ENCODE results near the gene MAST4. TPM values are rescaled to one million over a fixed set of nuclear protein-coding genes. Genes with fewer than 3 reads are reported as not detected.

The MAST4 gene
- total and polyA plus RNA-seq, 2 of the 4 experiments (the other 2 are of a cell fraction), result 4.8 to 6.8 TPM

GRCh38 chr5:66869347-66869746 lies 273.2 kb downstream of the MAST4 start:
- Histone ChIP-seq H4K91ac (ENCODE audit: insufficient read depth, low read depth, low read length) (no peak overlapping the region), H2BK120ac (ENCODE audit: low read depth, low read length) (no peak overlapping the region), H4K8ac (ENCODE audit: low read depth in 2 of 2, low read length in 2 of 2) (no peak overlapping the region), H3K4me2 (ENCODE audit: low read depth, low read length) (no peak overlapping the region), H2AK5ac (ENCODE audit: low read depth, low read length) (no peak overlapping the region), H3K9me3 (ENCODE audit: control insufficient read depth, insufficient read depth, low read length) (no peaks in the 10 kb centered on the region), H3K9ac (ENCODE audit: low read depth, low read length) (no peak overlapping the region), H4K20me1 (ENCODE audit: insufficient read depth, low read length) (no peaks in the 10 kb centered on the region), H2AK9ac (replicated peaks; ENCODE audit: low read depth, low read length, poor library complexity) (no peak overlapping the region), H3K14ac (replicated peaks; ENCODE audit: low read depth, low read length) (no peak overlapping the region), H3K36me3 (ENCODE audit: control insufficient read depth, insufficient read depth, low read length) (no peaks in the 10 kb centered on the region), H3K56ac (ENCODE audit: extremely low read depth, insufficient read depth, low read length) (no peak overlapping the region), H2BK5ac (ENCODE audit: low read depth, low read length, poor library complexity, severe bottlenecking) (no peak overlapping the region), H3K79me1 (ENCODE audit: low read depth in 1 of 2, low read length in 2 of 2) (no peaks in the 10 kb centered on the region), H3K4me1 (ENCODE audit: control insufficient read depth, insufficient read depth, low read length) (no peaks in the 10 kb centered on the region), H3K18ac (ENCODE audit: low read depth, low read length) (no peak overlapping the region), H3K4me3 (ENCODE audit: insufficient read depth, low read depth, low read length) (no peak overlapping the region), H3K9me1 (ENCODE audit: insufficient read depth, low read length) (no peaks in the 10 kb centered on the region), H4K5ac (ENCODE audit: low read depth, low read length) (no peak overlapping the region), H2BK15ac (ENCODE audit: low read depth, low read length) (no peak overlapping the region), H2BK20ac (ENCODE audit: low read depth, low read length) (no peak overlapping the region), H2AFZ (replicated peaks; ENCODE audit: low read length, poor library complexity) (no peak overlapping the region), H3K4ac (ENCODE audit: low read depth, low read length) (no peak overlapping the region), H3K23ac (ENCODE audit: low read depth, low read length) (no peak overlapping the region), H3K27ac (ENCODE audit: insufficient read depth, low read length) (no peak overlapping the region), H3K27me3 (ENCODE audit: control insufficient read depth, insufficient read depth, low read length) (peaks cover 2% of the 10 kb centered on the region)
- dilution Hi-C loops (cut with HindIII; ENCODE audit: low sequenced_read_pairs, unreplicated experiment), result no loop called here
- ChIA-PET POLR2A (ENCODE audit: unreplicated experiment) (no interaction called here), CTCF (no interaction called here)
- 80% methylated on average over 1 of the region's 6 CpGs; no CpG with 5 or more reads in 1 of the 2 experiments for WGBS, 2 experiments (ENCODE audit: extremely low coverage in 2 of 2, insufficient read length in 1 of 2)
- DNase-seq, result no peak
- intact Hi-C loops (cut with micrococcal nuclease), result no loop called here
- ATAC-seq (ENCODE audit: low read depth), result no peak
- in situ Hi-C loops (cut with MboI; ENCODE audit: low sequenced_read_pairs), result no loop called here
- no peak for TF ChIP-seq CHD1 (IDR thresholded peaks at IDR 0.05; ENCODE audit: low read depth, low read length)
- no peak for TF ChIP-seq CTCF (conservative IDR thresholded peaks at IDR 0.05; ENCODE audit: low read depth, low read length)
- TF ChIP-seq CEBPB (IDR thresholded peaks at IDR 0.05; ENCODE audit: low read depth, low read length), result no peak
- no peak for TF ChIP-seq POLR2A (IDR thresholded peaks at IDR 0.05; ENCODE audit: low read depth, low read length)
- TF ChIP-seq MAZ (IDR thresholded peaks at IDR 0.05; ENCODE audit: borderline replicate concordance, low read depth, low read length), result no peak
- no peak for TF ChIP-seq USF2 (IDR thresholded peaks at IDR 0.05; ENCODE audit: low read depth, low read length)
- no peak for TF ChIP-seq BHLHE40 (IDR thresholded peaks at IDR 0.05; ENCODE audit: low read depth, low read length)
- TF ChIP-seq MAFK (IDR thresholded peaks at IDR 0.05; ENCODE audit: low read depth, low read length), result no peak
- TF ChIP-seq ELK1 (IDR thresholded peaks at IDR 0.05; ENCODE audit: borderline replicate concordance, low read depth, low read length), result no peak
- no peak for TF ChIP-seq RFX5 (IDR thresholded peaks at IDR 0.05; ENCODE audit: low read depth, low read length)
- BruUV-seq (replicated peaks), result no TSS peak

Data from IMR-90 (cell line).